GM18909 (cell line): ENCODE data around the gene TNFRSF13B.
"Not testable (repeated sequence)": the region's sequence is repeated elsewhere in the genome, so short reads cannot be mapped to it uniquely, and the experiment has no call there.

ENCODE experiments used
- ATAC-seq: cut with Tn5 transposase; IDR thresholded peaks from one replicate; pipeline ENCODE4 v1.9.1; 2021; ENCODE audit warnings: mild to moderate bottlenecking; ENCODE audit not compliant: unreplicated experiment, poor library complexity

The TNFRSF13B gene

GRCh38 chr17:16929035-16929680, 42.8 kb downstream of the TNFRSF13B start:
- no peak for ATAC-seq

- no peak for ATAC-seq
Measured at GRCh38 chr17:16928406-16929034, 43.4 kb downstream of the TNFRSF13B start.

GRCh38 chr17:16927641-16928321, 44.1 kb downstream of the TNFRSF13B start:
- ATAC-seq, result no peak

DNA sequence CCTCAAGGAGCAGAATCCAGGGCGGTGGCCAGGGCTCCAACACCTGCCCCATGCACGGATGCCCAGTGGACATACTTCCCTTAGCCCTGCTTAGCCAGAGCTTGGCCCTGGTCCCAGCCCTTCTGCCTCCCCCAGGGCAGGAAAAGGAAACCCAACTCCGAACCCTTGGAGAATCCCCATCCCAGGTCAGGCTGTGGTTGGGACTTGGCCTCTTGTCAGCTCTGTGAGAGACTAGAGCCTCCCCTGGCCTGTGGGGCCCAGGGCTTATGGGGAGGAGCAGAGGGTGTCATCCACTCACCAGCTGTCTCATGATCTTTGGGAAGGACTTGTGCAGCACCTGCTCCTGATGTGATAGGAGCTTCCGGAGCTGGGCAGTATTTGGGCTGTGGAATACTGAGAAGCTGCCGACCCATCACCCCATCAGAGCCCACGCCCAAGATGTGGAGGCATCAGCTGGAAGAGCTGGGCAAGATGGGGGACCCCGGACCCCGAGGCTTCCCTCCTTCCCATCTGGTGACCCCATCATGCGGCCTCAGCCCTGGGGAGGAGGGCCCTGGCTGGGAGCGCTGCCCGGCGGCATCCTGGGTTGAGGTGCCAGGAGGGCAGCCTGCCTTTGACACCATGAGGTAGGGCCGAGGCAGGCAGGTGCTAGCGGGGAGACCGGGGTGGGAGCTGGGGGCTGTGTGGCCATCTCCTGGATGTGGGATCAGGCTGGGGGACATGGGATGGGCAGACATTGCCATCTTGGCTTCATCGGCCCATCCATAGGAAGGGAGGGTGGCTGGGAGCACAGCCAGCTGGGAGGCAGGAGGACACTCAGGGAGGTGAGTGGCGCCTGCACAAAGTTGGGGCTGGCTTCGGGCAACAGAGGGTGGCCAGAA, 45.1 kb downstream of the TNFRSF13B start:
- ATAC-seq, result no peak

GRCh38 chr17:16926061-16926511, 45.8 kb downstream of the TNFRSF13B start:
- ATAC-seq, result no peak

- no peak for ATAC-seq
Measured at GRCh38 chr17:16925461-16926060, 46.4 kb downstream of the TNFRSF13B start.

DNA sequence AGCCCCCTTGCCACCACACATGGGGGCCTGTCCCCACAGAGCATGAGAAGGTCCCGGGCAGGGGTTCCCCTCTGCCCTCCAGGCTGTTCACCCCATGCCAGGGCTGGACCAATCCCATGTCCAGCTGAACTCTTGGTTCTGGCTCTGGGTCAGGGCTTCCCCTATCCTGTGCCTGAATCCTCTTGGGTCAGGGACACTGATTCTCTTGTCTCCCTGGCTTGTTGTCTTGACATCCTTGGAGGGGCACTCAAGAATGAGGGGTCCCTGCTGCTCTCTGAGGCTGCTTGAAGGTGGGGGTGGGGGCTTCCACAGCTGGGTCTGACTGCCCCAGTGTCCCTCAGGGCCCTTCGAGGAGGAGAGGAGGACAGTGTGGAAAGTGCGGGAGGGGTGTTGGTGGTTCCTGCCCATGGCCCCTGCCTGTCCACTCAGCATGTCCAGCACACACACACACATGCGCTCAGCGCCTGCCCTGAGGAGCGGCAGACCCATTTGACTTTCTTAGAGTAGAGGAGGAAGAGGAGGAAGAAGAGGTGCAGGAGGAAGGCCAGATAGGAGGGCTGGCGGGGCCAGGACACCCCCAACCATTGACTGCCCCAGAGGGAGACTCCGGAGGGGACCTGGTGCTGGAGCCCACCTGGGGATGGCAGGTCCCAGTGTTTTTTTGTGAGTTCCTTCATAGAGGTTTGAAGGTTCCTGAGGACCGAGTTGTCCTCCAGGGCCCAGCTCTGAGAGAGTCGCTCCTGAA, 47.0 kb downstream of the TNFRSF13B start:
- ATAC-seq, result no peak

DNA sequence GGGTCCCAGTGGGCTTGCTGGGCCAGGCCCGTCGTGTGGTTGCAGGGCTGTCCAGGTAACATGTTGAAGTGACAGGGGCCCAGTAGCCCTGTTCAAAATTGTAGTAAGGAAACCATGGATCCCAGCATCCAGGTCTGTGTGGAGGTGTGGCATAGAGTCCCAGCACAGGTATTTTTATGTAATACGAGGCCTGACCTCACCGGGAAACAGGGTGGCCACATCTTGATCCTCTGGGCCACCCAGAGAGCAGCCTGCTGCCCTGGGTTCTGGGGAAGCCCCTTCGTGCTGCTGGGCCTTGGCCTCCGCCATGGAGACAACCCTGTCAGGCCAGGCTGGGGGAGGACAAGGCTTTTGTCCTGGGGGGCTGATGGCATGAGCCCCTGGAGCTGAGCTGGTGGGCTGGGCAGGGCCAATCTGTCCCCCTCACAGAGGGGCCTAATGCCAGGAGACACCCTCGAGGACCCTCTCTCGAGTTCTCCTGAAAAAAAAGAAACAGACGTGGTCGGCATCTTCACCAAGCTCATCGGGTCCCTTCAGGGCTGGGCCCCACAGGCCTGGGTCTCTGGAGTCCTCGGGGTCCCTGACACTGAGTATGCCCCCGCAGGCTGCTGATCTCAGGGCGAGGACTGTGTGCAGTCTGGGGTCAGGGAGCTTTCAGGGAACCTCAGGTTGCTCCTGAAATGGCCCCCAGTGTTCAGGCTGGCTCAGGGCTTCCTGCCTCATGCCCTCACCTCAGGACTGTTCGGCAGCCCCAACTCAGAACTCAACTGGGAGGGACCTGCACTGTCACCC, 47.8 kb downstream of the TNFRSF13B start:
- ATAC-seq, result no peak

DNA sequence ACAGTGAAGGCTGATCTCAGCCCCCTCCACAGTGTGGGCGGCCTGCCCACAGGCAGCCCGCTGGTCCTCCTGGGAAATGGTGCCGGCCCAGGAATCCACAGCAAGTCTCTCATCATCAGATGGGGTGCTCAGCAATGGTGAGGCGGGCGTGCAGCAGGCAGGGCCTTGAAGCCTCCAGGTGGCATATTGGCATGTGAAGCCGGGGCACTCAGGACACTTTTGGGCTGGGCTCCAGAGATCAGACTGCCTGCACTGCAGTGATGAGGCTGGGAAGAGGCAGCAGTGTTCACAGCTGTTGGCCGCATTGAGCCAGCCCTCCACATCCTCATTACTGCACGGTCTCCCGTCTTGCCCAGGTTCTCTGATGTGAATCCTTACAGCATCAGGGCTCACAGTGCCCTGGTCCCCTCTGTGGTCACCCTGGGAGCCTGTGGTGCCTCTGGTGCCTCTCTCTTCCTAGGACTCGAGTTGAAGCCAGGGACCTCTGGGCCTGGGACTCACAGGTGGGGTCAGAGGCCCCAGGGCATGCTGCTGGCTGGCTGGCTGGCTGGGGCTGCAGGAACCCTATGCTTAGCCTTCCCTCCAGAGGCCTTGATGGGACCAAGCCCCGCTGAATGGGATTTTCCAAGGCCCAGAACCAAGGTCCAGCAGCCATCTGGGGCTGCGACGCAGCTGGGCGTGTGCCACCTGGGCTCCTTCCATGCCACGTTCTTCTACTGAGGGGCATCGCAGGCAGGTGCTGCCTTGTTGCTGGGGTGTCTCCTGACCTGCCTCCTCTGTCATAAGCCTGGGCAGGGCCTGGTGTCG, 48.6 kb downstream of the TNFRSF13B start:
- no peak for ATAC-seq

DNA sequence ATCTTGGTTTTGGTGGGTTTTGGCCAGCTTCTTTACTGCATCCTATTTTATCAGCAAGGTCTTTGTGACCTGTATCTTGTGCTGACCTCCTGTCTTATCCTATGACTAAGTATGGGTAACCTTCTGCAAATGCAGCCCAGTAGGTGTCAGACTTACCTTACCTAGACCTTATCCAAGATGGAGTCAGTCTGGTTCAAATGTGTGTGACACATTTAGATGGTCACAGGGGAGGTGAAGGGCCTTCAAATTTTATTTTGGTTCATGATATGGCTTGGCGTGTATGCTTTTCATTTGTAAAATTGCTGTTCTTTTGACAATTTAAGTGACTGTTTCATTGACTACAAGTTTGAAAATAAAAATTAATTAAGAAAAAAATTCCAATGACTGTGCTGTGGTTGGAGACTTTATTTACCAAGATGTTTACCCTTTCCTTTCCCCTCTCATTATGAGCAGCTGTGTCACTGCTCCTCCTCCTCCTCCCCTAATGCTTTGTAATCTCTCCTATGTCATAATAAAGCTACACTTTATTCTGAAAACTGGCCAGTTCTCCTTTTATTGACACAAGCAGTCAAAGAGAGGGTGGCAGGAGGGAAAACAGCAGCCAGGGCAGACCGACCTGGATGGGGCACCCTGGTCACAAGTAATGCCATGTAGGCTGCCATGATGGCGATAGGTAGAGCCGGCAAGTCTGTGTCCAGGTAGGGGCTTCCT, 49.4 kb downstream of the TNFRSF13B start:
- no peak for ATAC-seq

DNA sequence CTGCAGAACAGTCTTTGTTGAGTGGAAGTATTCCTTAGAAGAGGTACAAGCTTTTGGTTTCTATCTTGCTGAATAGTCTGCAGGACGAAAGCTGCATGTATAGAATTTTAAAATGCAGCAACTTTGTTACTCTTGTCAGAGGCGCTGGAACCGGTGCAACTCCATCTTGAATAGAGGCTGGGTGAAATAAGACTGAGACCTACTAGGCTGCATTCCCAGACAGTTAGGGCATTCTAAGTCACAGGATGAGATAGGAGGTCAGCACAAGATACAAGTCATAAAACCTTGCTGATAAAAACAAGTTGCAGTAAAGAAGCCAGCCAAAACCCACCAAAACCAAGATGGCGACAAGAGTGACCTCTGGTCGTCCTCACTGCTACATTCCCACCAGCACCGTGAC, 50.5 kb downstream of the TNFRSF13B start:
- ATAC-seq, result not testable (repeated sequence)

- ATAC-seq, result no peak
Measured at GRCh38 chr17:16920628-16921020, 51.3 kb downstream of the TNFRSF13B start.

DNA sequence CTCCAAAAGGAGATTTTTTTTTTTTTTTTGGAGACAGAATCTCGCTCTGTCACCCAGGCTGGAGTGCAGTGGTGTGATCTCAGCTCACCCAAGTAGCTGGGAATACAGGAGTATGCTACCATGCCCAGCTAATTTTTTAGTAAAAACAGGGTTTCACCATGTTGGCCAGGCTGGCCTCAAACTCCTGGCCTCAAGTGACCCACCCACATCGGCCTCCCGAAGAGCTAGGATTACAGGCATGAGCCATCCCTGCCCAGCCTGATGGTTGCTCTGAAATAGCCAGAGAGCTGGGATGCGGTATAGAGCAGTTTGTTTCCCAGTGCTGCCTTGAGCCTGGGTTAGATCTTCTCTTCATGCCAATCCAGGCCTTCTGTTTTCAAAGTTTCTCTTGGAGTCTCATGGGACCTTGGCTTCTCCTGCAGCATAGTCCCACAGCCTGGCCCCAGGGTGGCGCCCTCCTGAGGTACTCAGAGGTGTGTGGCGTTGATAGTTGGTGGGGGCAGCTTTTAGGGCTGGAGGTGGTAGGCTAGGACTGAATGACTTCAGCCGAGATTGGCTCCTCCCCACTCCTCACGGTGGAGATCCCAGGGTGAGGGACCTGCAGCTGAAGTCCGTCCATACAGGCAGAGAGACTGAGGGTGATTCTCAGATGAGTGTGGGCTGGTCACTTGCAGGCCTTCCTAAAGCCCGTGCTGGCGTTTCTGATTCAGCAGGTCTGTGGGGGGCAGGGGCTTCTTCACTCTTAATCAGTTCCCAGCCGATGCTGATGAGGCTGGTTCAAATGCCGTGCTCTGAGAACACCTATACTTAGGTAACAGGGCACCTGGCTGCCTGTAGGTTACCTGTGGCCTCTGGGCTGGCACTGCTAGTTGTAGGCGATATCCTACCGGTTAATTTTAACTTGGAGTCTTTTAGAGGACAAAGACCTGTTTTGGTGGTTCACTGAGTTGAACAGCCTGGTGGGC, 52.0 kb downstream of the TNFRSF13B start:
- no peak for ATAC-seq

DNA sequence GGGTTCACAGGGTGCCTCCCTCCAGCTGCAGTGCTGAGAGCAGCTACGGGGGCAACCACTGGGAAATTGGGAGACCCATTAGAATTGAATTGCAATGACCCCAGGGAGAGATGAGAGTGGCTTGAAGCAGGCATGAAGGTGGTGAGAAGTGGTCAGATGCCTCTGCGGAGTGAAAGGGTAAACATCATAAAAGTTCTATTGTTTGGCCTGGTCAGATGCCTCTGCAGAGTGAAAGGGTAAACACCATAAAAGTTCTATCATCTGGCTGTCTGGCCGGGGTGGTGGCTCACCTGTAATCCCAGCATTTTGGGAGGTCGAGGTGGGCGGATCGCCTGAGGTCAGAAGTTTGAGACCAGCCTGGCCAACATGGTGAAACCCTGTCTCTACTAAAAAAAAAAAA, 53.5 kb downstream of the TNFRSF13B start:
- ATAC-seq, result no peak

DNA sequence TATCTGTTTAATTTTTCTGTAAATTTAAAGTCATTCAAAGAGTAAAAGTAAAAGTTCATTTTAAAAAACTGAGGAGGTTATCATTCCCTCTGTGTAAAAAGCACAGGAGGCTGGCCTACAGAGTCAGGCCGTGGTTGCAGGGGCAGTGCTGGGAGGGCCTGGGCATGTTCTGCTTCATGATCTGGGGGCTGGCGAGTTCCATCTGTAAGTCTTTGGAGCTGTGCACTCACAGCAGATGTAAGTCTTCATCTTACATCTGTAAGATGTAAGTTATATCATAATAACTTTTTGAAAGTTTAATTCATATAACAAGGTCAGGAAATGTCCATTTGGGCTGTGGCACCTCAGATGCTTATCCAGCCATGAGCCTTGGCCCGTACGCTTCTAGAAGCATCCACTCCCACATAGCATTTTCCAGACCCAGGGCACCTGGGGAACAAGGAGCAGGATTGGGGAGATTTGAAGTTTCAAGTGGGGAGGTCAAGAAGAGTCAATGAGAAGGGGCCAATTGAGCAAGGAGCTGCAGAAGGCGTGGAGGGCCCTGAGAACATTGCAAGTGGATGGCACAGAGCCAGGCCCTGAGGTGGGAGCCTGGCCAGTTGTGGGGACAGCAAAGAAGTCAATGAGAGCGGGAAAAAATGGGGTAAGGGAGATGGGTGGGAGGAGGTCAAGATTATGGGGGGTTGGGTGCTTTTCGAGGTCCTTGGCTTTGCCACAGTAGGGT, 54.1 kb downstream of the TNFRSF13B start:
- ATAC-seq, result no peak

GRCh38 chr17:16916557-16916920, 55.4 kb downstream of the TNFRSF13B start:
- no peak for ATAC-seq
